GM23338 (cell line): ENCODE data around the gene OLIG1. TPM values are rescaled to one million over a fixed set of nuclear protein-coding genes. Genes with fewer than 3 reads are reported as not detected.
A peak's percentile ranks its signal among the peaks of the same experiment; 100 is the strongest.

Experiments used
- ATAC-seq: fragments of 200-7000 bp; cut with Tn5 transposase; 3 replicates; pipeline ENCODE4 v1.9.1; 2020
- DNase-seq: peaks from one replicate; pipeline ENCODE4 v3.0.0-alpha.2; 2015; ENCODE audit warnings: low spot score
- H2AFZ ChIP-seq: fragments of 200-600 bp; sonication (generic); 2 replicates; pipeline ENCODE4 v1.8.0; 2016; ENCODE audit warnings: antibody characterized with exemption, mild to moderate bottlenecking, moderate library complexity
- H3F3A ChIP-seq: fragments of 200-600 bp; sonication (generic); replicated peaks from 2 replicates; pipeline ENCODE4 v1.8.0; 2017; ENCODE audit warnings: antibody characterized with exemption, mixed run types, low read depth
- H3K27ac ChIP-seq: fragments of 200-600 bp; sonication (generic); 2 replicates; pipeline ENCODE4 v1.6.1; 2016; ENCODE audit warnings: low read depth
- H3K27me3 ChIP-seq: fragments of 200-600 bp; sonication (generic); 2 replicates; pipeline ENCODE4 v1.8.0; 2016; ENCODE audit warnings: mild to moderate bottlenecking, mixed run types, moderate library complexity; ENCODE audit not compliant: insufficient read depth
- H3K36me3 ChIP-seq: fragments of 200-600 bp; sonication (generic); 2 replicates; pipeline ENCODE4 v1.8.0; 2016; ENCODE audit warnings: mild to moderate bottlenecking; ENCODE audit not compliant: insufficient read depth
- H3K4me1 ChIP-seq: fragments of 200-600 bp; sonication (generic); 2 replicates; pipeline ENCODE4 v1.8.0; 2016; ENCODE audit warnings: mild to moderate bottlenecking, moderate library complexity; ENCODE audit not compliant: insufficient read depth
- H3K4me2 ChIP-seq: fragments of 200-600 bp; sonication (generic); 2 replicates; pipeline ENCODE4 v1.7.1; 2017; ENCODE audit warnings: mixed run types
- H3K4me3 ChIP-seq: fragments of 200-600 bp; sonication (generic); 2 replicates; pipeline ENCODE4 v1.6.1; 2016; ENCODE audit warnings: mixed run types
- H3K79me2 ChIP-seq: fragments of 200-600 bp; sonication (generic); replicated peaks from 2 replicates; pipeline ENCODE4 v1.8.0; 2017; ENCODE audit warnings: mild to moderate bottlenecking; ENCODE audit not compliant: insufficient read depth
- H3K9me2 ChIP-seq: fragments of 200-600 bp; sonication (generic); 2 replicates; pipeline ENCODE4 v1.8.0; 2017; ENCODE audit not compliant: insufficient read depth
- H4K20me1 ChIP-seq: fragments of 200-600 bp; sonication (generic); replicated peaks from 2 replicates; pipeline ENCODE4 v1.8.0; 2017; ENCODE audit warnings: mild to moderate bottlenecking; ENCODE audit not compliant: insufficient read depth
- H3K27ac Mint-ChIP-seq: 2 replicates; pipeline ENCODE4 v1.8.0; 2020; ENCODE audit warnings: inconsistent platforms, mild to moderate bottlenecking, moderate library complexity, mixed read lengths
- H3K27me3 Mint-ChIP-seq: 3 replicates; pipeline ENCODE4 v1.8.0; 2022; ENCODE audit warnings: low read depth, mild to moderate bottlenecking, moderate library complexity, mixed read lengths, inconsistent platforms; ENCODE audit not compliant: insufficient read depth, poor library complexity
- H3K36me3 Mint-ChIP-seq: 3 replicates; pipeline ENCODE4 v1.8.0; 2021; ENCODE audit warnings: low read depth, mild to moderate bottlenecking, inconsistent platforms, moderate library complexity, mixed read lengths
- H3K4me1 Mint-ChIP-seq: 3 replicates; pipeline ENCODE4 v1.8.0; 2020; ENCODE audit warnings: mild to moderate bottlenecking, inconsistent platforms, mixed read lengths
- H3K4me3 Mint-ChIP-seq: 3 replicates; pipeline ENCODE4 v1.8.0; 2021; ENCODE audit warnings: moderate library complexity, mild to moderate bottlenecking, inconsistent platforms, mixed read lengths
- H3K9me3 Mint-ChIP-seq: 3 replicates; pipeline ENCODE4 v1.8.0; 2020; ENCODE audit warnings: moderate library complexity, mild to moderate bottlenecking, inconsistent platforms, mixed read lengths
- ETS1 ChIP-seq: IDR thresholded peaks from 2 replicates; pipeline ENCODE4 v1.6.1; 2016; ENCODE audit warnings: antibody characterized with exemption
- EZH2 ChIP-seq: fragments of 200-600 bp; sonication (generic); IDR thresholded peaks from one replicate; pipeline ENCODE4 v1.8.0; 2017; ENCODE audit warnings: antibody characterized with exemption, mild to moderate bottlenecking, low read depth; ENCODE audit not compliant: unreplicated experiment
- EZH2phosphoT487 ChIP-seq: fragments of 200-600 bp; sonication (generic); IDR thresholded peaks from one replicate; pipeline ENCODE4 v1.8.1; 2018; ENCODE audit warnings: antibody characterized with exemption; ENCODE audit not compliant: unreplicated experiment
- JUNB ChIP-seq: IDR thresholded peaks from one replicate; pipeline ENCODE4 v1.6.1; 2016; ENCODE audit warnings: antibody characterized with exemption; ENCODE audit not compliant: unreplicated experiment
- NANOG ChIP-seq: IDR thresholded peaks from 2 replicates; pipeline ENCODE4 v1.6.1; 2016; ENCODE audit warnings: antibody characterized with exemption, borderline replicate concordance
- POLR2AphosphoS5 ChIP-seq: IDR thresholded peaks from 2 replicates; pipeline ENCODE4 v1.6.1; 2016; ENCODE audit warnings: antibody characterized with exemption, low read depth
- ZNF114 ChIP-seq: fragments of 250-450 bp; sonication (Bioruptor Pico); IDR thresholded peaks from 2 replicates; pipeline ENCODE4 v1.5.0; 2020; ENCODE audit warnings: mild to moderate bottlenecking, moderate library complexity
- ZNF331 ChIP-seq: fragments of 250-450 bp; sonication (Bioruptor Pico); IDR thresholded peaks from 2 replicates; pipeline ENCODE4 v1.5.0; 2020; ENCODE audit warnings: low read depth, mild to moderate bottlenecking, moderate library complexity
- polyA plus RNA-seq: library from polyadenylated mRNA; unstranded; fragments of >200 nt; fragmentation: Nextera tagmentation; extraction: Ambion mirVana; gene quantifications from 2 replicates; pipeline ENCODE4 v1.2.1, GENCODE V29; 2016
- total RNA-seq: library from RNA; depleted of rRNA; stranded (reverse); fragments of >200 nt; shearing (Covaris generic); gene quantifications from 2 replicates; pipeline ENCODE4 v1.2.3, GENCODE V29; 2014
- TF ChIP-seq, protein P1 (sequence below): fragments of 250-450 bp; sonication (Bioruptor Pico); IDR thresholded peaks from 2 replicates; pipeline ENCODE4 v1.5.0; 2020; ENCODE audit warnings: mild to moderate bottlenecking, moderate library complexity
- TF ChIP-seq, protein P2 (sequence below), 2 experiments: fragments of 200-600 bp in 1 of 2; sonication (generic) in 1 of 2; conservative IDR thresholded peaks; 2 replicates each; pipeline versions ENCODE4 v1.5.1 to v1.6.1; 2016 to 2017; ENCODE audit warnings: antibody characterized with exemption in 2 of 2, low read depth in 2 of 2, mild to moderate bottlenecking in 2 of 2, moderate library complexity in 1 of 2

The OLIG1 gene
- total and polyA plus RNA-seq, 2 experiments from 2014 or later, result 0.14 to 0.81 TPM

DNA sequence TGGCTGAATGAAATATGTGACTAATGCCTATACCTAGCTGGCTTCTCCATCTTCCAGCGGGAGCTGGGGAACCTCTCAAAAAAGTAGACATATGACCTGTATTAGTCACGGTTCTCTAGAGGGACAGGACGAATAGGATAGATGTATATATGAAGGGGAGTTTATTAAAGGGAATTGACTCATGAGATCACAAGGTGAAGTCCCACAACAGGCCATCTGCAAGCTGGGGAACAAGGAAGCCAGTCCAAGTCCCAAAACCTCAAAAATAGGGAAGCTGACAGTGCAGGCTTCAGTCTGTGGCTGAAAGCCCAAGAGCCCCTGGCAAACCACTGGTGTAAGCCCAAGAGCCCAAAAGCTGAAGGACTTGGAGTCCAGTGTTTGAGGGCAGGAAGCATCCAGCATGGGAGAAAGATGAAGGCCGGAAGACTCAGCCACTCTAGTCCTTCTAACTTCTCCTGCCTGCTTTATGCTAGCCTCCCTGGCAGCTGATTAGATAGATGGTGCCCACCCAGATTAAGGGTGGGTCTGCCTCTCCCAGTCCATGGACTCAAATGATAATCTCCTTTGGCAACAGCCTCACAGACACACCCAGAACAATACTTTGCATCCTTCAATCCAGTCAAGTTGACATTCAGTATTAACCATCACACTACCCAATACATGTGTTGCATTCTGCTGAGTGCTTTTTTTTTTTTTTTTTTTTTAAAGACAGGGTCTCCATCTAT lies 19.6 kb downstream of the OLIG1 start:
- no peak overlapping the region for H3K4me2 ChIP-seq
- no peaks in the 10 kb centered on the region for H3K9me2 ChIP-seq
- no peaks in the 10 kb centered on the region for H3K9me3 Mint-ChIP-seq
- peaks cover 9% of the 10 kb centered on the region for H3K4me1 Mint-ChIP-seq
- TF ChIP-seq, protein P1, sequence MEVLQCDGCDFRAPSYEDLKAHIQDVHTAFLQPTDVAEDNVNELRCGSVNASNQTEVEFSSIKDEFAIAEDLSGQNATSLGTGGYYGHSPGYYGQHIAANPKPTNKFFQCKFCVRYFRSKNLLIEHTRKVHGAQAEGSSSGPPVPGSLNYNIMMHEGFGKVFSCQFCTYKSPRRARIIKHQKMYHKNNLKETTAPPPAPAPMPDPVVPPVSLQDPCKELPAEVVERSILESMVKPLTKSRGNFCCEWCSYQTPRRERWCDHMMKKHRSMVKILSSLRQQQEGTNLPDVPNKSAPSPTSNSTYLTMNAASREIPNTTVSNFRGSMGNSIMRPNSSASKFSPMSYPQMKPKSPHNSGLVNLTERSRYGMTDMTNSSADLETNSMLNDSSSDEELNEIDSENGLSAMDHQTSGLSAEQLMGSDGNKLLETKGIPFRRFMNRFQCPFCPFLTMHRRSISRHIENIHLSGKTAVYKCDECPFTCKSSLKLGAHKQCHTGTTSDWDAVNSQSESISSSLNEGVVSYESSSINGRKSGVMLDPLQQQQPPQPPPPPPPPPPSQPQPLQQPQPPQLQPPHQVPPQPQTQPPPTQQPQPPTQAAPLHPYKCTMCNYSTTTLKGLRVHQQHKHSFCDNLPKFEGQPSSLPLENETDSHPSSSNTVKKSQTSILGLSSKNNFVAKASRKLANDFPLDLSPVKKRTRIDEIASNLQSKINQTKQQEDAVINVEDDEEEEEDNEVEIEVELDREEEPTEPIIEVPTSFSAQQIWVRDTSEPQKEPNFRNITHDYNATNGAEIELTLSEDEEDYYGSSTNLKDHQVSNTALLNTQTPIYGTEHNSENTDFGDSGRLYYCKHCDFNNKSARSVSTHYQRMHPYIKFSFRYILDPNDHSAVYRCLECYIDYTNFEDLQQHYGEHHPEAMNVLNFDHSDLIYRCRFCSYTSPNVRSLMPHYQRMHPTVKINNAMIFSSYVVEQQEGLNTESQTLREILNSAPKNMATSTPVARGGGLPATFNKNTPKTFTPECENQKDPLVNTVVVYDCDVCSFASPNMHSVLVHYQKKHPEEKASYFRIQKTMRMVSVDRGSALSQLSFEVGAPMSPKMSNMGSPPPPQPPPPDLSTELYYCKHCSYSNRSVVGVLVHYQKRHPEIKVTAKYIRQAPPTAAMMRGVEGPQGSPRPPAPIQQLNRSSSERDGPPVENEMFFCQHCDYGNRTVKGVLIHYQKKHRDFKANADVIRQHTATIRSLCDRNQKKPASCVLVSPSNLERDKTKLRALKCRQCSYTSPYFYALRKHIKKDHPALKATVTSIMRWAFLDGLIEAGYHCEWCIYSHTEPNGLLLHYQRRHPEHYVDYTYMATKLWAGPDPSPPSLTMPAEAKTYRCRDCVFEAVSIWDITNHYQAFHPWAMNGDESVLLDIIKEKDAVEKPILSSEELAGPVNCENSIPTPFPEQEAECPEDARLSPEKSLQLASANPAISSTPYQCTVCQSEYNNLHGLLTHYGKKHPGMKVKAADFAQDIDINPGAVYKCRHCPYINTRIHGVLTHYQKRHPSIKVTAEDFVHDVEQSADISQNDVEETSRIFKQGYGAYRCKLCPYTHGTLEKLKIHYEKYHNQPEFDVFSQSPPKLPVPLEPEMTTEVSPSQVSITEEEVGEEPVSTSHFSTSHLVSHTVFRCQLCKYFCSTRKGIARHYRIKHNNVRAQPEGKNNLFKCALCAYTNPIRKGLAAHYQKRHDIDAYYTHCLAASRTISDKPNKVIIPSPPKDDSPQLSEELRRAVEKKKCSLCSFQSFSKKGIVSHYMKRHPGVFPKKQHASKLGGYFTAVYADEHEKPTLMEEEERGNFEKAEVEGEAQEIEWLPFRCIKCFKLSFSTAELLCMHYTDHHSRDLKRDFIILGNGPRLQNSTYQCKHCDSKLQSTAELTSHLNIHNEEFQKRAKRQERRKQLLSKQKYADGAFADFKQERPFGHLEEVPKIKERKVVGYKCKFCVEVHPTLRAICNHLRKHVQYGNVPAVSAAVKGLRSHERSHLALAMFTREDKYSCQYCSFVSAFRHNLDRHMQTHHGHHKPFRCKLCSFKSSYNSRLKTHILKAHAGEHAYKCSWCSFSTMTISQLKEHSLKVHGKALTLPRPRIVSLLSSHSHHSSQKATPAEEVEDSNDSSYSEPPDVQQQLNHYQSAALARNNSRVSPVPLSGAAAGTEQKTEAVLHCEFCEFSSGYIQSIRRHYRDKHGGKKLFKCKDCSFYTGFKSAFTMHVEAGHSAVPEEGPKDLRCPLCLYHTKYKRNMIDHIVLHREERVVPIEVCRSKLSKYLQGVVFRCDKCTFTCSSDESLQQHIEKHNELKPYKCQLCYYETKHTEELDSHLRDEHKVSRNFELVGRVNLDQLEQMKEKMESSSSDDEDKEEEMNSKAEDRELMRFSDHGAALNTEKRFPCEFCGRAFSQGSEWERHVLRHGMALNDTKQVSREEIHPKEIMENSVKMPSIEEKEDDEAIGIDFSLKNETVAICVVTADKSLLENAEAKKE (CRISPR knock-in tag), result no peak
- TF ChIP-seq NANOG (no peak), ZNF114 (CRISPR knock-in tag) (no peak)
- no peak overlapping the region for H3K27ac ChIP-seq
- no peak overlapping the region for H3K4me3 ChIP-seq
- H3K4me3 Mint-ChIP-seq, result no peak overlapping the region
- peaks cover 9% of the 10 kb centered on the region for H3K27me3 Mint-ChIP-seq
- H3K4me1 ChIP-seq, result peaks cover 9% of the 10 kb centered on the region
- H2AFZ ChIP-seq, result no peak overlapping the region
- DNase-seq (no peak), ATAC-seq (no peak)
- H3K79me2 ChIP-seq, result no peaks in the 10 kb centered on the region
- H3K27ac Mint-ChIP-seq, result no peak overlapping the region
- H3K36me3 Mint-ChIP-seq, result no peaks in the 10 kb centered on the region
- no peaks in the 10 kb centered on the region for H3F3A ChIP-seq
- H4K20me1 ChIP-seq, result no peaks in the 10 kb centered on the region
- H3K27me3 ChIP-seq, result no peaks in the 10 kb centered on the region
- no peaks in the 10 kb centered on the region for H3K36me3 ChIP-seq

- no peaks in the 10 kb centered on the region for H3K36me3 Mint-ChIP-seq
- no peak overlapping the region for H3K4me2 ChIP-seq
- no peak overlapping the region for H2AFZ ChIP-seq
- H3K9me2 ChIP-seq, result no peaks in the 10 kb centered on the region
- no peak overlapping the region for H3K4me3 Mint-ChIP-seq
- no peaks in the 10 kb centered on the region for H3K79me2 ChIP-seq
- H3K9me3 Mint-ChIP-seq, result no peaks in the 10 kb centered on the region; the same call in 2 of the 3 replicates
- H3K27ac ChIP-seq, result no peak overlapping the region
- no peak overlapping the region for H3K4me3 ChIP-seq
- no peak for ATAC-seq
- peak overlapping the region; percentile 86 for H3K27ac Mint-ChIP-seq
- no peak for DNase-seq
- peaks cover 23% of the 10 kb centered on the region for H3K4me1 Mint-ChIP-seq
- H3K4me1 ChIP-seq, result peaks cover 24% of the 10 kb centered on the region
- no peaks in the 10 kb centered on the region for H3F3A ChIP-seq
- no peaks in the 10 kb centered on the region for H3K36me3 ChIP-seq
- H3K27me3 Mint-ChIP-seq, result peaks cover 8% of the 10 kb centered on the region
- H4K20me1 ChIP-seq, result no peaks in the 10 kb centered on the region
- H3K27me3 ChIP-seq, result no peaks in the 10 kb centered on the region
- TF ChIP-seq ETS1 (no peak), ZNF114 (CRISPR knock-in tag) (no peak), NANOG (no peak), EZH2 (no peak), POLR2AphosphoS5 (no peak), EZH2phosphoT487 (no peak), ZNF331 (CRISPR knock-in tag) (no peak), JUNB (no peak)
- TF ChIP-seq, protein P2, sequence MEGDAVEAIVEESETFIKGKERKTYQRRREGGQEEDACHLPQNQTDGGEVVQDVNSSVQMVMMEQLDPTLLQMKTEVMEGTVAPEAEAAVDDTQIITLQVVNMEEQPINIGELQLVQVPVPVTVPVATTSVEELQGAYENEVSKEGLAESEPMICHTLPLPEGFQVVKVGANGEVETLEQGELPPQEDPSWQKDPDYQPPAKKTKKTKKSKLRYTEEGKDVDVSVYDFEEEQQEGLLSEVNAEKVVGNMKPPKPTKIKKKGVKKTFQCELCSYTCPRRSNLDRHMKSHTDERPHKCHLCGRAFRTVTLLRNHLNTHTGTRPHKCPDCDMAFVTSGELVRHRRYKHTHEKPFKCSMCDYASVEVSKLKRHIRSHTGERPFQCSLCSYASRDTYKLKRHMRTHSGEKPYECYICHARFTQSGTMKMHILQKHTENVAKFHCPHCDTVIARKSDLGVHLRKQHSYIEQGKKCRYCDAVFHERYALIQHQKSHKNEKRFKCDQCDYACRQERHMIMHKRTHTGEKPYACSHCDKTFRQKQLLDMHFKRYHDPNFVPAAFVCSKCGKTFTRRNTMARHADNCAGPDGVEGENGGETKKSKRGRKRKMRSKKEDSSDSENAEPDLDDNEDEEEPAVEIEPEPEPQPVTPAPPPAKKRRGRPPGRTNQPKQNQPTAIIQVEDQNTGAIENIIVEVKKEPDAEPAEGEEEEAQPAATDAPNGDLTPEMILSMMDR (conservative IDR thresholded peaks at IDR 0.05; ENCODE audit: low read depth in 2 of 2), result no peak
Observed at GRCh38 chr21:33096426-33096825, 26.5 kb downstream of the OLIG1 start.
